ENCODE measurements around the gene NHLRC3. TPM values are rescaled to one million over a fixed set of nuclear protein-coding genes. Genes with fewer than 3 reads are reported as not detected.
A peak's percentile ranks its signal among the peaks of the same experiment; 100 is the strongest.

The NHLRC3 gene
- total RNA-seq, 4 donors from 2014 or later: 13.8 to 59.0 (median 26.6) TPM

DNA sequence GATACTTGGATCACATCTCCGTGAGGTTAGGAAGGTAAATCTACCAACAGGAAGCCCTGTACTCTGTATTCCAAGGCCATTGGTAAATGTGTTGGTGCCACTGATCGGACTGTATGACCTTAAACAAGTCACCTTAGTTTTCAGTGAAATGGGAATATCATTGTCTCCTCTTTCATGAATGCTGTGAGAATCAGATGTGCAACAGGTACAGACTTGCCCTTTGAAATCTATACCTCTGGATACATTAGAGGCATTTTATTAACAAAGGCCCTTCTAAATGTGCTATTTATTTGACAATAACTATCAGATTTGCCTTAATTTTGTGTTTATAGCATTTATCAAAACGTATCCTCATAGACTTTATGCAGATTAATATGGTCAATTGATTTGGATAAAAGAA lies 11.0 kb downstream of the NHLRC3 start:
- Histone ChIP-seq H3K4me3 (no peak overlapping the region), H3K27ac (no peak overlapping the region), H3K4me1 (no peaks in the 10 kb centered on the region), H3K9me3 (no peaks in the 10 kb centered on the region), H3K36me3 (no peaks in the 10 kb centered on the region), H3K27me3 (no peaks in the 10 kb centered on the region)
- intact Hi-C loops (cut with DNase I; ENCODE audit: low total_unique reads): no loop called here
- TF ChIP-seq, protein P1, sequence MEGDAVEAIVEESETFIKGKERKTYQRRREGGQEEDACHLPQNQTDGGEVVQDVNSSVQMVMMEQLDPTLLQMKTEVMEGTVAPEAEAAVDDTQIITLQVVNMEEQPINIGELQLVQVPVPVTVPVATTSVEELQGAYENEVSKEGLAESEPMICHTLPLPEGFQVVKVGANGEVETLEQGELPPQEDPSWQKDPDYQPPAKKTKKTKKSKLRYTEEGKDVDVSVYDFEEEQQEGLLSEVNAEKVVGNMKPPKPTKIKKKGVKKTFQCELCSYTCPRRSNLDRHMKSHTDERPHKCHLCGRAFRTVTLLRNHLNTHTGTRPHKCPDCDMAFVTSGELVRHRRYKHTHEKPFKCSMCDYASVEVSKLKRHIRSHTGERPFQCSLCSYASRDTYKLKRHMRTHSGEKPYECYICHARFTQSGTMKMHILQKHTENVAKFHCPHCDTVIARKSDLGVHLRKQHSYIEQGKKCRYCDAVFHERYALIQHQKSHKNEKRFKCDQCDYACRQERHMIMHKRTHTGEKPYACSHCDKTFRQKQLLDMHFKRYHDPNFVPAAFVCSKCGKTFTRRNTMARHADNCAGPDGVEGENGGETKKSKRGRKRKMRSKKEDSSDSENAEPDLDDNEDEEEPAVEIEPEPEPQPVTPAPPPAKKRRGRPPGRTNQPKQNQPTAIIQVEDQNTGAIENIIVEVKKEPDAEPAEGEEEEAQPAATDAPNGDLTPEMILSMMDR (IDR thresholded peaks at IDR 0.05): no peak
- no peak for TF ChIP-seq POLR2A (IDR thresholded peaks at IDR 0.05)
- no peak for DNase-seq

DNA sequence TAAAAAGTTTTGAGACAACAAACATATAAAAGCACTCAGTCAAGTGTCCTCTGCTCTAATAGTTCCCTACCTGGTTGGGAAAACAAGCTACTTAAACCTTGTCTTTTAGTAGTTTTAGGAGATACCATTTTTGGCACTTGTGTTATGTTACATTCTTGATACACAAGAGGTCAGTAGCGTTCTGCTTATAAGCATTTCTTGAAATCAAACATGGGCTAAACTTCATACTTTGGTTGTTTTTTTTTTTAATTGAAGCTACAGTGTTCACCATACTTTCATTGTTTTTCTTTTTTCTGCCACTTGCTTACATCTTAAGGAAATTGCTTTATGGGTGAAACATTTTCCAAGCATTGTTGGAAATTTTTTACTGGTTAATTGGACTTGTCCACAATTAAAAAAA lies 12.9 kb downstream of the NHLRC3 start:
- no peak for DNase-seq
- H3K9me3 ChIP-seq: no peaks in the 10 kb centered on the region
- no peaks in the 10 kb centered on the region for H3K36me3 ChIP-seq
- no peaks in the 10 kb centered on the region for H3K27me3 ChIP-seq
- intact Hi-C loops (cut with DNase I; ENCODE audit: low total_unique reads): no loop called here
- H3K27ac ChIP-seq: no peak overlapping the region
- no peaks in the 10 kb centered on the region for H3K4me1 ChIP-seq
- no peak overlapping the region for H3K4me3 ChIP-seq
- no peak for TF ChIP-seq POLR2A (IDR thresholded peaks at IDR 0.05)
- TF ChIP-seq, protein P1 (IDR thresholded peaks at IDR 0.05): peak; percentile 14 to 44 (median 34)

DNA sequence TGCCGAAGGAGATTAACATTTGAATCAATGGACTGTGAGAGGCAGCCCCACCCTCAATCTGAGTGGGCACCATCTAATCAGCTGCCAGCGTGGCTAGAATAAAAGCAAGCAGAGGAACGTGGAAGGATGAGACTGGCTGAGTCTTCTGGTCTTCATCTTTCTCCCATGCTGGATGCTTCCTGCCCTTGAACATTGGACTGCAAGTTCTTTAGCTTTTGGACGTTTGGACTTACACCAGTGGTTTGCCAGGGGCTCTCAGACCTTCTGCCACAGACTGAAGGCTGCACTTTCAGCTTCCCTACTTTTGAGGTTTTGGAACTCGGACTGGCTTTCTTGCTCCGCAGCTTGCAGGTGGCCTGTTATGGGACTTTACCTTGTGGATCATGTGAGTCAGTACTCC lies 14.7 kb downstream of the NHLRC3 start:
- intact Hi-C loops (cut with DNase I; ENCODE audit: low total_unique reads): no loop called here
- no peak for DNase-seq
- no peak overlapping the region for H3K4me3 ChIP-seq
- H3K27me3 ChIP-seq: no peaks in the 10 kb centered on the region
- no peak overlapping the region for H3K27ac ChIP-seq
- H3K4me1 ChIP-seq: no peaks in the 10 kb centered on the region
- TF ChIP-seq, protein P1 (IDR thresholded peaks at IDR 0.05): no peak
- no peak for TF ChIP-seq POLR2A (IDR thresholded peaks at IDR 0.05)
- H3K9me3 ChIP-seq: no peaks in the 10 kb centered on the region
- H3K36me3 ChIP-seq: no peaks in the 10 kb centered on the region

DNA sequence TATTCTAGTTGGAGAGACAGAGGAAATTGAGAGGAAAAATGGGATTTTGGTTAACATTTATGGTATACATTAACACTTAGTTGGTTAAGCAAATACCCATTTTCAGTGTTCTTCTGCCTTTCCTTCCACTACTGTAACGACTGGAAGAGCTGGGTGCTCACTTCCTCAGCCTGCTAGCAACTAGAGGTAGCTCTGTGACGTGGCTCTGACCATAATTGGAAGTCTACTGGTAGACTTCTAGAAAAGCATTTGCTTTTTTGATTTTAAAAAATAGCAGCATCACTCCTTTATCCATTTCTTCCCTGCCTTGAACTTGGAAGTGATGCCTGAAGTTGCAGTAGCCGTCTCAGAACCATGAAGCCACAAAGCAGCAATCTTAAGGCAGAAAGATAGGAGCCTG lies 15.9 kb downstream of the NHLRC3 start:
- Histone ChIP-seq H3K27me3 (no peaks in the 10 kb centered on the region), H3K4me3 (no peak overlapping the region), H3K4me1 (no peaks in the 10 kb centered on the region), H3K27ac (no peak overlapping the region), H3K9me3 (no peaks in the 10 kb centered on the region), H3K36me3 (no peaks in the 10 kb centered on the region)
- DNase-seq: no peak
- intact Hi-C loops (cut with DNase I; ENCODE audit: low total_unique reads): no loop called here
- TF ChIP-seq, protein P1 (IDR thresholded peaks at IDR 0.05): no peak
- no peak for TF ChIP-seq POLR2A (IDR thresholded peaks at IDR 0.05)

DNA sequence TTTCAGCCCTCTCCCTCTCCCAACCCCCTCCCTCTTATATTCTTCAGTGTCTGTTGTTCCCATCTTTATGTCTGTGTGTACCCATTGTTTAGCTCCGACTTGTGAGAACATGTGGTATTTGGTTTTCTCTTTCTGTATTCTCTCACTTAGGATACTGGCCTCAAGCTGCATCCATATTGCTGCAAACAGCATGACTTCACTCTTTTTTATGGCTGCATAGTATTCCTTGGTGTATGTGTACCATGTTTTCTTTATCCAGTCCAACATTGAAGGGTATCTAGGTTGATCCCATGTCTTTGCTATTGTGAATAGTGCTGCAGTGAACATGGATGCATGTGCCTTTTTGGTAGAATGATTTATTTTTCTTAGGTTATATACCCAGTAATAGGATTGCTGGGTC lies 17.8 kb downstream of the NHLRC3 start:
- Histone ChIP-seq H3K27me3 (no peaks in the 10 kb centered on the region), H3K36me3 (no peaks in the 10 kb centered on the region), H3K4me3 (no peak overlapping the region), H3K4me1 (no peaks in the 10 kb centered on the region), H3K9me3 (no peaks in the 10 kb centered on the region), H3K27ac (no peak overlapping the region)
- TF ChIP-seq, protein P1 (IDR thresholded peaks at IDR 0.05): no peak
- no peak for TF ChIP-seq POLR2A (IDR thresholded peaks at IDR 0.05)
- no peak for DNase-seq
- intact Hi-C loops (cut with DNase I; ENCODE audit: low total_unique reads): no loop called here
